ENCODE data around the gene PIGX.

PIGX gene

DNA sequence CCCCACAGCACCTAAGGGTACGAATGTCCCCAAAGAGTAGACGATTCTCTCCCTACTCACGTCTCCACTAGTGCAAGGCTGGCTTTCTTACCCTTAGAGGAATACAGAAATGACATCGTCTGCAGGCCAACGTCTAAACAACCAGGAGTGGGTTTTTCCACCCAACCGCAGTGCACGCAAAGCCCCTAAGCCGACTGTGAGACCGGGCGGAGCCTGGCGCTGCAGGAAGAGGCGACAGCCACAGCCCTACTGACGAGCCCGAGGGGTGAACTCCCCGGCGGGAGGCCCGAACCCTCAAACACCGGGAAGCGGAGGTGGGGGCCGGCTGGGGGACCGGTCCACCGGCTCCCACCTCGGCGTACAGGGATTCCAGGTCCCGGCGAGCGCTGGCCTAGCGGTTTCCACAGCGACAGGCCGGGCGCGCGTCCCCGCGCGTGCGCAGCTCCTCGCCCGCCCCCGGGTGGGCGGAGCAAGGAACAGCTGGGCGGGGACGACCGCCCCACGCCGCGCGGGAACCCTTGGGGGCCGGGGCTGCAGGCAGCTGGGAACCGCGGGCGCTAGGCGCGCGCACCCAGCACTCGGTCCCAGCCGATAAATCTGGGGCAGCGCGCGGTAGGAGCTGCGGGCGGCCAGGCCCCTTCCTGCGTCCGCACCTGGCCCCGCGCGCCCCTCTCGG, at the start of gene PIGX, which contains the start of gene CEP19:
PIGX (plus strand) TSS at position 540 of the 676 bp plus-strand sequence.
CEP19 (minus strand) TSS at position 413 of the 676 bp plus-strand sequence. CDS start 3,593 bp downstream, outside the sequence.
- FAIRE-seq: no peak

DNA sequence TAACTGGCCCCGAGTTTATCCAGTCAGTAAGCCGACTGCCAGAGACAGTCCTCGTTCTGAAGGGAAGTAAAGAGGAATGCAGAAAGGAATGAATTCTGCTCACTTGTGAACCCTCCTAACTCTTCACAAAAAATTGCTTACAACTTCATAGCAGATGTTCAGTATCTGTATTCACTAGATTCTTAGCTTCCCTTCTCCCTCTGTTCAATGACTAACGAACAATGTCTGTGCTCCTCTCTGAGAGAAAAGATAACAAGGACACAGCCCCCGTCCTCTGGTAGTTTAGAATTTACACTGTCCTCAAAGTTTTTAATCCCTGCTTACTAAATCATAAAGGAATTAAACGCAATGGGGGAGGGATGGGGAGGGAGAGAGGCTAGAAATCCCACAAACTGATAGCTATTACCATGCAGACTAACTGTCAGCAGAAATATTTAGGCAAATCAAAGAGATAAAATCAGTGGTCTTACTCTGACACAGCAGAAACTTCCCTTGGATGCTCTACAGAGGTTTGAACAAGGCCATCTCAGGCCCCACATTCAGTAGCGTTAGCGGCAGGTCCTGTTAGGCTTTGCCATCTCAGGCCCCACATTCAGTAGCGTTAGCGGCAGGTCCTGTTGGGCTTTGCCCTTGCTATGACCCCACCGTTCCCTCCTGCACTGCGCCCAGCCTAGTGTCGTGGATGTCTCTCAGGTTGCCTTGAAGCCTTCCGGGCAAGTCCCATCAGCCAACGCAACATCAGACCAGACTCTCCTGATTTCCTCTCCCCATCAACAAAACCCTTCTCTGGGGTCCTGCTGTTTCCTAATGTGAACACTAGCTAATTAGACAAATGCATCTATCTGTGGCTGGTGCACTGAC, 49.2 kb upstream of the PIGX start:
- no peak for FAIRE-seq

DNA sequence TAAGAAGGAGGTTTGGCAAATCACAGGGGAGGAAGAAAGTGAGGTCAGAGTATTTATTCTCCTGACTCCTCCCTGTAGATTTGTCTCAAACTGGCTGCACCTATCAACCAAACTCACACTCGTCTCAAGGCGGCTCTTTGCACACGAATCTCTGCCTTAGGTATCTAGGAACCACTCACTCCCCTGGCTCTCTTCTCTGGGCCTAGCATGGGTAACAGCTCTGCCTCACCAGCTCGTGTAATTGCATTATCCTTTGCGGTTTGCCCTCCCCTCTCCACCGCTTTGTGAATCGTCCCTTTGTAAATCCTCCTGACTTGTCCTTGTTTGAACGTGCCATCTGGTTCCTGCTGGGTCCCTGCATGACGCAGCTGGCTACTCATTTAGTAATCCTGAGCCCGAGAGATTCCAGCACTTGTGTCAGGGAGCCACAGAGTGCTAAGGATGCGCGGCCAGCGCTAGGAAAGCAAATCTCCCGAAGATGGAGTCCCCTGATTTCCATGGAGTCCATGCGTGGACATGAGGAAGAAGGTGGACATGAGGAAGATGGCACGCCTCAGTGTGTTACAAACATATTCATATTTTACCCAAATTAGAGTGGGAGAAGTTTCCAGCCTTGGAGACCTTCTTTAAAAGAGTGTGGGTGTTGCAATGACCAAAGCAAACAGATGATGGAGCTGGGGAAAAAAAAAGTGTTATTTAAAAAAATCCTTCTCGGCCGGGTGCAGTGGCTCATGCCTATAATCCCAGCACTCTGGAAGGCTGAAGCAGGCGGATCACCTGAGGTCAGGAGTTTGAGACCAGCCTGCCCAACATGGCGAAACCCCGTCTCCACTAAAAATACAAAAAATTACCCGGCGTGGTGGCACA, 45.9 kb upstream of the PIGX start:
- FAIRE-seq: no peak

GRCh38 chr3:196667056-196667825, 44.9 kb upstream of the PIGX start:
- FAIRE-seq: no peak

GRCh38 chr3:196670339-196670738, 41.8 kb upstream of the PIGX start:
- FAIRE-seq: no peak

- no peak for FAIRE-seq
These were observed 38.5 kb upstream of the PIGX start for GRCh38 chr3:196673632-196674031.

DNA sequence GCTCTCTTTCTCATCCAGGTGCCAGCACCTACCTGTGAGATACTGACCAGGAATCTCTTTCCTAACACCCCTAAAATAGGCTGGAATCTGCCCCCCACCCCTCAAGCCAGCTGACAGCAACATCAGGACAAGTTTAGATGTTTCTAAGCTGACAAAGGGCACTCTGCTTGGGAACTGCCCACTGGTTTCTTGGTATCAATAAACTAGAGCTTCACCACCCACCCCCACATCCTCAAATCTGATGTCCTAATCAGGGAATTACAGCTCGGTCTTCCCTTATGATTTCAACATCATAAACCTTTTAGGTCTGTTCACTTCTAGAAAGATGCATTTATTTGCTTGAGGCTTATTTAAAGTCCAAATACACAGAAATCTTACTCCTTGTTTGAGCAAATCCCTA, 34.8 kb upstream of the PIGX start:
- FAIRE-seq: no peak

- no peak for FAIRE-seq
These were observed 34.2 kb upstream of the PIGX start for GRCh38 chr3:196677931-196678330.

- no peak for FAIRE-seq
These were observed 27.4 kb upstream of the PIGX start for GRCh38 chr3:196684548-196685407.

GRCh38 chr3:196686436-196686835, 25.7 kb upstream of the PIGX start:
- no peak for FAIRE-seq

GRCh38 chr3:196688349-196688748, 23.8 kb upstream of the PIGX start:
- FAIRE-seq: no peak

GRCh38 chr3:196689941-196690660, 22.1 kb upstream of the PIGX start:
- no peak for FAIRE-seq

- FAIRE-seq: no peak
These were observed 20.8 kb upstream of the PIGX start for GRCh38 chr3:196691386-196691785.

GRCh38 chr3:196694202-196694638, 18.0 kb upstream of the PIGX start:
- FAIRE-seq: no peak

DNA sequence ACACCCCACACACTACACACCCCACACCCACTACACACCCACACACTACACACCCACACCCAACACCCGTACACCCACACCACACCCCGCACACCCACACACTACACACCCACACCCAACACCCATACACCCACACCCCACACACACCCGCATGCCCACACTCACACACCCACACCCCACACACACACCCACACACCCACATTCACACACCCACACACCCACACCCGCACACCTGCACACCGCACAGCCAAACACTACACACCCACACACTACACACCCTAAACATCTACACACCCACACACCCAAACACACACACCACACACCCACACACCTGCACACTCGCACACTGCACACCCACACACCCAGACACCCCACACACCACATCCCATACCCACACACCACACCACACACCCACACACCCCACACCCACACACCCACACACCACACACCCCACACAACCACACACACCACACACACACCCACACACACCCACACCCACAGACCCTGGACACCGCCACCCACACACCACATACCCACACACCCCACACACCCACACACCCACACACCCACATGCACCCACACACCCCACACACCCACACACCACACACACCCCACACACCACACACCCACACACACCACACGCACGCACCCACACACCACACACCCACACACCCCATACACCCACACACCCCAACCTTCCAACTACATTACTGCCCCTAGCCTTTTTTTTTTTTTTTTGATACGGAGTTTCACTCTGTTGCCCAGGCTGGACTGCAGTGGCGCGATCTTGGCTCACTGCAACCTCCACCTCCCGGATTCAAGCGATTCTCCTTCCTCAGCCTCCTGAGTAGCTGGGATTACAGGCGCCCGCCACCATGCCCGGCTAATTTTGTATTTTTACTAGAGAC, 17.0 kb upstream of the PIGX start:
- FAIRE-seq: no peak

DNA sequence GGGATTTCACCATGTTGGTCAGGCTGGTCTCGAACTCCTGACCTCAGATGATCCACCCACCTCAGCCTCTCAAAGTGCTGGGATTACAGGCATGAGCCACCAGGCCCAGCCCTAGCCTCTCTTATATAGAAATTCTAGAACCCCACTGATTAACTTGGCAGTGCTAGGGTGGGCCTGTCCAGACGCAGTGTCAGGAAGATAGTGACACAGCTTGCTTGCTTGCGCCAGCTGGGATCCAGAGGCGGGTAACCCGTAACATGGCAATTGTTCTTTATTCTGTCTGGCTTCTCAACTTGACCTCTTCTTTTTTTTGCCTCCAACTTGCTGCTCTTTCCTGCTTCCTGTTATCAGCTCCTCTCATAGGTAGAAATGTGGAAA, 16.3 kb upstream of the PIGX start:
- no peak for FAIRE-seq

GRCh38 chr3:196697270-196697669, 14.9 kb upstream of the PIGX start:
- no peak for FAIRE-seq

DNA sequence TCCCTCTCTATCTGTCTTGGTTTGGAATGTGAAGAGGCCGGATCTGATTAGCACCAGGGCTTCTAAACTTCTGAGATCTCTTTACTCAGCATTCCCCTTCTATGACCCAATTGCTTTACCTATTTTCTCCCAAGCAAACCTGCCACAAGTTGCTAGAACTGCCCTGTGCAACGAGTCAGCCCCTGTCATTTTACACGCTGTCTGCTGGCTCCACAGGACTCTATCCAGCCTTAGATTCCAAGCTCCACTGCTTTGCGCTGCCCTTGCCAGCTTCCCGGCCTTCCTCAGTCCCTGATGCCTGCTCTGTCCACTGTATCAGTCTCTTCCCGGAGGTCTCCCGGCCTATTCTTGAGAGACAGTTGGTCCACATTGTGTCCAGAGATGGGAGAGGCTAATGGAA, 12.4 kb upstream of the PIGX start:
- FAIRE-seq: no peak

DNA sequence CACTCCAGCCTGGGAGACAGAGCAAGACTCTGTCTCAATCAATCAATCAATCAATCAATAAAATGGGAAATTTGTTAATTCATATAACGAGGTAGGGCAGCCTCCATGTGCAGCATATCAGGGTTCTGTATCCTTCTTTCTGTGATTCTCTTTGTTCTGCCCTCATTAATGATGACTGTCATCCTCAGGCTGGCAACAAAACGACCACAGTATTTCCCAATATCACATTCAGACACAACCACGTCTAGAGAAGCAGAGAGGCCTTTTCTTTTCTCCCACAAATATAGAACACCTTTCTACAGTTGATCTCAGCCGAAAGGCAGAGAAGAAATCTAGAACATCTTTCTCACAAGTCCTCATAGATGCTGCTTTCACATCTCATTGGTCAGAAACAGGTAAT, 11.4 kb upstream of the PIGX start:
- FAIRE-seq: no peak
